ENCODE results near the gene ACOT7.
"Not testable (repeated sequence)": the region's sequence is repeated elsewhere in the genome, so short reads cannot be mapped to it uniquely, and the experiment has no call there.

The ACOT7 gene

GRCh38 chr1:6408023-6408422, 14.5 kb upstream of the ACOT7 start:
- TF ChIP-seq POU2F2 (IDR thresholded peaks at IDR 0.05; ENCODE audit: low read depth, low read length) (no peak), TAF1 (IDR thresholded peaks at IDR 0.05; ENCODE audit: low read depth, low read length) (no peak), PAX5 (IDR thresholded peaks at IDR 0.05; ENCODE audit: insufficient read depth, low read length, severe bottlenecking) (no peak), SPI1 (IDR thresholded peaks at IDR 0.05; ENCODE audit: low read depth, low read length) (no peak), POLR2AphosphoS5 (IDR thresholded peaks at IDR 0.05; ENCODE audit: low read depth, low read length) (no peak), POLR2A (IDR thresholded peaks at IDR 0.05; ENCODE audit: low read depth, low read length) (no peak)
- FAIRE-seq = no peak
- no peak for DNase-seq (ENCODE audit: insufficient read length, low spot score)

DNA sequence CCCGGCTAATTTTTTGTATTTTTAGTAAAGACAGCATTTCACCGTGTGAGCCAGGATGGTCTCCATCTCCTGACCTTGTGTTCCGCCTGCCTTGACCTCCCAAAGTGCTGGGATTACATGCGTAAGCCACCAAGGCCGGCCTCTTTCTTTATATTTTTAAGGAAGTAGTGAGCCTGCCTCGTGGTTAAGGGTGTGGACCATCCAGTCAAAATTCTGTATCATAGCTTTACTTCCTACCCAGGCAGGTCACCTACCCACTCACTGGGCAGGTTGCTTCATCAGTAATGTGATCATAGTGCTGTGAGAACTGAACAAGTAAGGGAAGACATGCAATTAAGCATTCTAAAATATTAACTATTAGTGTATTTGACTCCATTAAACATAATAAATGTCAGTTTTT, 8.1 kb upstream of the ACOT7 start:
- FAIRE-seq (no peak), DNase-seq (ENCODE audit: insufficient read length, low spot score) (no peak)
- TF ChIP-seq PAX5 (IDR thresholded peaks at IDR 0.05; ENCODE audit: insufficient read depth, low read length, severe bottlenecking) (no peak), POU2F2 (IDR thresholded peaks at IDR 0.05; ENCODE audit: low read depth, low read length) (no peak), TAF1 (IDR thresholded peaks at IDR 0.05; ENCODE audit: low read depth, low read length) (no peak), POLR2AphosphoS5 (IDR thresholded peaks at IDR 0.05; ENCODE audit: low read depth, low read length) (no peak), SPI1 (IDR thresholded peaks at IDR 0.05; ENCODE audit: low read depth, low read length) (no peak), POLR2A (IDR thresholded peaks at IDR 0.05; ENCODE audit: low read depth, low read length) (no peak)

DNA sequence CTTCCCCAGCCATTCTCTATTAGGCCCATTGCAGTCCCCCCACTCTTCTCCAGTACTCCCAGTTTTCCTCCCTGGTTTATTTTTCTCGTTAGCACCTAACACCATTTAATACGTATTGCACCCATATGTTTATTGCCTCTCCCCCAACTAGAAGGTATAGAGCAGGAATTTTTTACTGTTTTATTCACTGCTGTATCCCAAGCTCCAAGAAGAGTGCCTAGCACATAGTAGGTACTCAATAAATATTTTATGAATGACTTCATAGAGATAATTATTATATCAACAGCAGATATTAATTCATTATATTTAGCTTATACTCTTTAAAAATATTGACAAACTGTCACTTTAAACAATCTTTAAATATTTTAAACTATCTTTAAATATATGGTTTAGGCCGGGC, 5.7 kb upstream of the ACOT7 start:
- DNase-seq (ENCODE audit: insufficient read length, low spot score) (no peak), FAIRE-seq (no peak)
- TF ChIP-seq POLR2A (IDR thresholded peaks at IDR 0.05; ENCODE audit: low read depth, low read length) (no peak), TAF1 (IDR thresholded peaks at IDR 0.05; ENCODE audit: low read depth, low read length) (no peak), POLR2AphosphoS5 (IDR thresholded peaks at IDR 0.05; ENCODE audit: low read depth, low read length) (no peak), PAX5 (IDR thresholded peaks at IDR 0.05; ENCODE audit: insufficient read depth, low read length, severe bottlenecking) (no peak)

DNA sequence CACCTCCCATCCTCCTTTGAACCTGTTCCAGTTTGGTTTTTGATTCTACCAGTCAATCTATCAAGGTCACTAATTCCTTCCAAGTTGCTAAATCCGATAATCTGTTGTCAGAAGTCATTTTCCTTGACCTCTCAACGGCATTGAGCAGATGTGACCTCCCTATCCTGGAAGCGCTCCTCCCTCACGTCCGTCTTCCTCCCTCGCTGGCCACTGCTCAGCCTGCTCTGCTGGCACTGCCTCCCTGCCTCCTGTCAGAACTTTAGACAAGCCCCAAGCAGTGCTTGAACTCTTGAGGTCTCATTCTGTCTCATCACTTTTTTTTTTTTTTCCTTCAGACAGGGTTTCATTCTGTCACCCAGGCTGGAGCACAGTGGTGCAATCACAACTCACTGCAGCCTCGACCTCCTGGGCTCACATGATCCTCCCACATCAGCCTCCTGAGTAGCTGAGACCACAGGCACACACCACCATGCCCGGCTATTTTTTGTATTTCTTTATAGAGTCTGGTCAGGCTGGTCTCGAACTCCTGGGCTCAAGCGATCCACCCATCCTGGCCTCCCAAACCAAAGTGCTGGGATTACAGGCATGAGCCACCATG, 4.4 kb upstream of the ACOT7 start:
- FAIRE-seq (no peak), DNase-seq (ENCODE audit: insufficient read length, low spot score) (no peak)
- TF ChIP-seq POLR2AphosphoS5 (IDR thresholded peaks at IDR 0.05; ENCODE audit: low read depth, low read length) = no peak
- TF ChIP-seq SPI1 (IDR thresholded peaks at IDR 0.05; ENCODE audit: low read depth, low read length) = no peak
- TF ChIP-seq POU2F2 (IDR thresholded peaks at IDR 0.05; ENCODE audit: low read depth, low read length) = no peak
- no peak for TF ChIP-seq TAF1 (IDR thresholded peaks at IDR 0.05; ENCODE audit: low read depth, low read length)
- no peak for TF ChIP-seq PAX5 (IDR thresholded peaks at IDR 0.05; ENCODE audit: insufficient read depth, low read length, severe bottlenecking)
- TF ChIP-seq POLR2A (IDR thresholded peaks at IDR 0.05; ENCODE audit: low read depth, low read length) = no peak

DNA sequence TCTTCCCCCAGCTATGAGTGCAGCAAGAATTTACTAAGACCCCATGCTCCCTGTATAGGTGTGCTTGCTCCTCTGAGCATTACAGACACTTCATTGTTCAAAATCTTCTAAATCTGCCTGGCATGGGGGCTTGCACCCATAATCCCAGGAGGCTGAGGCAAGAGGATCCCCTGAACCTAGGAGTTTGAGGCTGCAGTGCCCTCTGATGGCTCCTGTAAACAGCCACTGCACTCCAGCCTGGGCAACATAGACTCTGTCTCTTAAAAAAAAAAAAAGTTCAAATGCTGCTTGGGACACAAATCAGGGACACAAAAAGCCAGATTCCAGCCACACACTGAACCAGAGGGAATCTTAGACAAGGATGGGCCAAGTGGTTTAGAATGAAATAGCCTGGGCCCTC, 3.4 kb upstream of the ACOT7 start:
- DNase-seq (ENCODE audit: insufficient read length, low spot score) (no peak), FAIRE-seq (no peak)
- TF ChIP-seq POLR2AphosphoS5 (IDR thresholded peaks at IDR 0.05; ENCODE audit: low read depth, low read length) (no peak), SPI1 (IDR thresholded peaks at IDR 0.05; ENCODE audit: low read depth, low read length) (no peak), POLR2A (IDR thresholded peaks at IDR 0.05; ENCODE audit: low read depth, low read length) (no peak), TAF1 (IDR thresholded peaks at IDR 0.05; ENCODE audit: low read depth, low read length) (no peak)

GRCh38 chr1:6395781-6396244, 2.2 kb upstream of the ACOT7 start:
- DNase-seq (ENCODE audit: insufficient read length, low spot score); FAIRE-seq: not testable (repeated sequence)

GRCh38 chr1:6395130-6395529, 1.6 kb upstream of the ACOT7 start:
- not testable (repeated sequence) for FAIRE-seq; DNase-seq (ENCODE audit: insufficient read length, low spot score)

DNA sequence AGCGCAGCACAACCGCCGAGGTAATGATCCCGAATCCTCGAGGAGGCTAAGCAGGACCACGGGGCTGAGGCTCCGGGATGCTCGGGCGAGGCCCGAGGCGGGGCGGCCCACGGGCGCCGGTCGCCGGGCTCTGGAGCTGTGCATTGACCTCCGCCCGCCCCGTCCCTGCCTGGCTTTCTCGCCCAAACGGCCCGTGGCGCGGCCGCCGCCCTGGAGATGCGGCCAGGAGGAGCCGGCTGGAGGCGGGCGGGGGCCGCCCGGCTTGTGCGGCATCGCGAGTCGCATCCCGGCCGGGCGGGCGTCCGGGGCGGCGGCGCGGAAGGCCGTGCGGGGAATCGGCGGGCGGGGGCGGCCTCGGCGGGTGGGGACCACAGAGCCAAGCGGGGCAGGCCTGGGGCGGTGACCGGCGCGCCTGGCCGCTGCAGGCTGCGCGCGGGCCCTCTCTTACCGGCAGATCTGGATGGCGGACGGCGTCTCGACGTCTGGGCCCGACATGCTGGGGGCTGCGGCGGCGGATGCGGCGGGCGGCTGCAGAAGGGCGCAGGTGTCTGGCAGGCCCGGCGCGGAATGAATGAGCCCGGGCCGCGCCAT, 663 bp downstream of the ACOT7 start:
- TF ChIP-seq POLR2A (IDR thresholded peaks at IDR 0.05; ENCODE audit: low read depth, low read length) = peak; percentile 28; the same call in 1 of the 2 replicates
- no peak for TF ChIP-seq POLR2AphosphoS5 (IDR thresholded peaks at IDR 0.05; ENCODE audit: low read depth, low read length)
- TF ChIP-seq POU2F2 (IDR thresholded peaks at IDR 0.05; ENCODE audit: low read depth, low read length) = no peak
- no peak for TF ChIP-seq SPI1 (IDR thresholded peaks at IDR 0.05; ENCODE audit: low read depth, low read length)
- TF ChIP-seq PAX5 (IDR thresholded peaks at IDR 0.05; ENCODE audit: insufficient read depth, low read length, severe bottlenecking) = no peak
- peak; percentile 59; the same call in 1 of the 2 replicates for TF ChIP-seq TAF1 (IDR thresholded peaks at IDR 0.05; ENCODE audit: low read depth, low read length)
- FAIRE-seq = peak; percentile 31

GRCh38 chr1:6391951-6392808, 1.4 kb downstream of the ACOT7 start:
- DNase-seq (ENCODE audit: insufficient read length, low spot score) (no peak), FAIRE-seq (peak; percentile 72)
- TF ChIP-seq SPI1 (IDR thresholded peaks at IDR 0.05; ENCODE audit: low read depth, low read length) = no peak
- no peak for TF ChIP-seq POLR2AphosphoS5 (IDR thresholded peaks at IDR 0.05; ENCODE audit: low read depth, low read length)
- TF ChIP-seq POU2F2 (IDR thresholded peaks at IDR 0.05; ENCODE audit: low read depth, low read length) = no peak
- TF ChIP-seq PAX5 (IDR thresholded peaks at IDR 0.05; ENCODE audit: insufficient read depth, low read length, severe bottlenecking) = no peak

More for the DNA sequence above, 663 bp downstream of the ACOT7 start:
- DNase-seq (ENCODE audit: insufficient read length, low spot score) = peak; percentile 41

GRCh38 chr1:6389971-6390370, 3.6 kb downstream of the ACOT7 start:
- no peak for FAIRE-seq
- TF ChIP-seq PAX5 (IDR thresholded peaks at IDR 0.05; ENCODE audit: insufficient read depth, low read length, severe bottlenecking) (no peak), SPI1 (IDR thresholded peaks at IDR 0.05; ENCODE audit: low read depth, low read length) (no peak), POU2F2 (IDR thresholded peaks at IDR 0.05; ENCODE audit: low read depth, low read length) (no peak), POLR2A (IDR thresholded peaks at IDR 0.05; ENCODE audit: low read depth, low read length) (no peak), POLR2AphosphoS5 (IDR thresholded peaks at IDR 0.05; ENCODE audit: low read depth, low read length) (no peak), TAF1 (IDR thresholded peaks at IDR 0.05; ENCODE audit: low read depth, low read length) (no peak)
- no peak for DNase-seq (ENCODE audit: insufficient read length, low spot score)

Data from GM12891 (cell line).